Activated T-helper 9 cell treated with anti-CD3 and anti-CD28 coated beads, Interleukin-2, amount 50 U/mL, for 16 hours (primary cell): ENCODE data around the gene GPR15.

ENCODE experiments used
- DNase-seq: peaks from one replicate; pipeline ENCODE4 v3.0.0-alpha.2; 2020; ENCODE audit warnings: low read depth

The GPR15 gene

DNA sequence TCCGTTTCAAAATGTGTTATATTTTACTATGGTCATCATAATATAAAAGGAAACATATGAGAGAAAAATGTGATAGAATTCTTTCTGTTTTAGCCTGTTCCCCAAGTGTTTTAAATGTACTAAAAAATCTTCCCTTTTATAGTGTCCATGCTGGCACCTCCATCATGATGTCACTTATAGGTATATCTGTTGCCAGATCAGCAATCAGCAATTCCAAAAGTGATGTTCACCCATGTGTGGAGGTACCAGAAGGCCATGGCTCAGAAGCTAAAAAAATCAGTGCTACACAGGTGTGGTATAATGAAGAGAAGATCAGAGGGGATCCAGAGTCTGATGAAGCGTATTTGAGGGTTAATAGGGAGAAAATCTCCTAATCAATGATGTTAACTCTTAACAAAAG lies 1.1 kb upstream of the GPR15 start:
- DNase-seq: no peak

DNA sequence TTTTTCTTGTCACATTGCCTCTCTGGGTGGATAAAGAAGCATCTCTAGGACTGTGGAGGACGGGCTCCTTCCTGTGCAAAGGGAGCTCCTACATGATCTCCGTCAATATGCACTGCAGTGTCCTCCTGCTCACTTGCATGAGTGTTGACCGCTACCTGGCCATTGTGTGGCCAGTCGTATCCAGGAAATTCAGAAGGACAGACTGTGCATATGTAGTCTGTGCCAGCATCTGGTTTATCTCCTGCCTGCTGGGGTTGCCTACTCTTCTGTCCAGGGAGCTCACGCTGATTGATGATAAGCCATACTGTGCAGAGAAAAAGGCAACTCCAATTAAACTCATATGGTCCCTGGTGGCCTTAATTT lies 478 bp downstream of the GPR15 start:
- no peak for DNase-seq

DNA sequence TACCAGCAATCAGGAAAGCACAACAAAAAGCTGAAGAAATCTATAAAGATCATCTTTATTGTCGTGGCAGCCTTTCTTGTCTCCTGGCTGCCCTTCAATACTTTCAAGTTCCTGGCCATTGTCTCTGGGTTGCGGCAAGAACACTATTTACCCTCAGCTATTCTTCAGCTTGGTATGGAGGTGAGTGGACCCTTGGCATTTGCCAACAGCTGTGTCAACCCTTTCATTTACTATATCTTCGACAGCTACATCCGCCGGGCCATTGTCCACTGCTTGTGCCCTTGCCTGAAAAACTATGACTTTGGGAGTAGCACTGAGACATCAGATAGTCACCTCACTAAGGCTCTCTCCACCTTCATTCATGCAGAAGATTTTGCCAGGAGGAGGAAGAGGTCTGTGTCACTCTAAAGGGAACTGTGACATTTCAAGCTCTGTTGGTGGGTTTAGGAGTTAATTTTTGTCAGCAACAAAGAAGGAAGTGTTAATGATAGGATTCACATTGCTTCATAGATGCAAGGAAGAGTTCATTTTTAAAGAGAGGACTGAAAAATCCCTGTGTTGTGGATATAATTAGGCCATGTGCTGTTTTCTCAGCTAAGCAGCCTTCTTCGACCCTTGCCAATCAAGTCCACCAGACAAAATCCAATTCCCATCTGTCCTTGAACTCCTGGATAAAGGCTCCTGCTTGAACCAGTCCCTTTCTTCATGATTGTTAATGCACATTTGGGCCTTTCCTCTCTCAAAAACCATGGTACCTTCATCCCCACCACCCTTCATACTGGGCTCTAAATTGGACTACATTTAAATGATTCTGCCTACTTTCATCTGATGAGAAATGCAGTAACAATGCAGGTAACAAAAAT lies 1.2 kb downstream of the GPR15 start:
- no peak for DNase-seq

DNA sequence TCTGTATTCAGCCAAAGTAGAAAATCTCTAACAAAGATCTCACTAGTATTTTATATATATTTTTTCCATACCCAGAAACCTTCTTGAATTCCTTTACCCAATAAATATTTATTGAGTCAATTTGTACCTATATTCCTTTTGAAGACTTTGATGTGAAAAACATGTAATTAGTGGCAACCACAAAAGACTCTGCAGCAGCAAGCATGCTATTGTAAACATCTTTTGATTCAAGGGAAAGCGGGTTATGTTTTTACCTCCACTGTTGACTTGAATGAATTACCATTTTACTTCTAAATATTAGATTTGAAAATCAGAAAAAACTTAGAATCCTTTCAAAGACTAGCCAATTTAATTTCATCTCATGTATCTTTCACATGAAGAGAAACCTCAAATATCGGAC lies 2.4 kb downstream of the GPR15 start:
- DNase-seq: no peak

DNA sequence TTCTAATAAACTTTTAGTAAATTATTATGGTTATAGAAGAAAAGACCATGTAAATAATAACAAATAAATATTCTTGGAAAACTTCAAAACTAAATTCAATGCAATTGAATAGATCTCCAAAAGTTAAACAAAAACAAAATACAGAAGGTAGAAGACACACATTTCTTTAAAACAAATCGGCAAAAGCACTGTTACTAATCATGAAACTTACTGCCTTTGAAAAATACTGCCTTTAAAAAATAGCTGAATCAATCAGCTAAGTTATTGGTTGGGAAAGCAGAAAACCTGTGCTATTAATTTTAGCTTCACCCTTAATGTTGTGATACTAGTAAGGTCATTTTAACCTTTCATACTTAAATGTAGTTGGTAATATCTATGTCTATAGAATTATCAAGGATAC lies 3.0 kb downstream of the GPR15 start:
- no peak for DNase-seq

DNA sequence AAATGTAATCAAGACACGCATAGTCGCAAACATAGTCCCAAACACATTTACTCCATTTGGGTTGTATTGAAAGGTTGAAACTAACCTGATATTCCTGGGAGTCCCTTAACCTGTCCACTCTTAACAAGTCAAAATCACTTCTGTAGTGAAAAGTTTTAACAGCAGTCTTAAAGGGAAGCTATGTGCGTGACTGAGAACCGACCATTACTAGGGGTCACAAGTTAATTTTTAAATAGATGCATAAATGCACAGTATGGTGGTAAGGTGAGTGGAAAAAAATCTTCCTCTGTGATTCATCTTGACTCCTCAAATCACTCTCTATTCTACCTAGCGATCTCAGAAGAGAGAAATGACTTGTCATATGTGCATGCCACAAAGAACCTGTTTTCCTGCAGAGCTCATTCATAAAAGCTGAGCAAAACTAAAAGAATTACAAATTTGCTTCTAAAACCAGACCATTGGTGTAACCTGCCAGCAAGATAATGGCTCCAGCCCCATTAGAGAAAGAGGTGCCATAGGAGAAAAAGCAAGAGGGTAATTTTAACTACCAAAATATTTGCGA lies 4.8 kb downstream of the GPR15 start:
- no peak for DNase-seq

DNA sequence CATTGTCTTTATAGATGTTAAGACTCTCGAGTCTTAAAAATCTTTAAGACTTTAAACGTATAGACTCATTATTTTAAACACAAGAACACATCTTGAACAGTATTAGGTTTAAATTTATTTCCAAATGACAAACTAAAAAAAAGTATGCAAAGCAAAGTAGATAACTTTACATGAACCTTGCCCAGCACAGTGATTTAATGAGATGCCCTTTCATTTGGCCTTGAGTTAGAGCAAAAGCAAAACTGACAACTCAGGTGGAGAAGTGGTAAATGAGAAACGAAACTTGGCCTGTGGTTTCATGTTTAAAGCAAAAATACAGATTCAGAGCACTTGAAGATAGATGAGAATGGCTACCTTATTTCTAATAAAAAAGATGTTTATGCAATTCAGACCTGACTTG lies 8.6 kb downstream of the GPR15 start:
- DNase-seq: no peak

DNA sequence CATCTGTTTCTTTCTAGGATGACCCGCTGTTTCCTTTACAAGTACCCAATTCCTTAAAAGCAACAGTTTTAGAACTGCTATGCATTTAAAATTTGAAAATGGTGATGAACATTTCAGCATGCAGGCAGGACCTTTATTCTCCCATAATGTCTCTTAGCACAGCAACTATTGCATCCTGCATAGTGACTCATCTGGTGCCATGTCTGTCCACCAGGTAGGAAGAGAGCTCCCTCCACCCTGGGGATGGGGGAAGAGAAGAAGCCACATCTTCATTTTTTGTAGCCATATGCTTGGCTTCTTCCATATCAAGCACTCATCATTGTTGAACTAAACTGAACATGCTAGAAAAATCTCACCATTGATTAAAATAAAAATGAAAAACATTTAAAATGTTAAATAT lies 9.9 kb downstream of the GPR15 start:
- no peak for DNase-seq

DNA sequence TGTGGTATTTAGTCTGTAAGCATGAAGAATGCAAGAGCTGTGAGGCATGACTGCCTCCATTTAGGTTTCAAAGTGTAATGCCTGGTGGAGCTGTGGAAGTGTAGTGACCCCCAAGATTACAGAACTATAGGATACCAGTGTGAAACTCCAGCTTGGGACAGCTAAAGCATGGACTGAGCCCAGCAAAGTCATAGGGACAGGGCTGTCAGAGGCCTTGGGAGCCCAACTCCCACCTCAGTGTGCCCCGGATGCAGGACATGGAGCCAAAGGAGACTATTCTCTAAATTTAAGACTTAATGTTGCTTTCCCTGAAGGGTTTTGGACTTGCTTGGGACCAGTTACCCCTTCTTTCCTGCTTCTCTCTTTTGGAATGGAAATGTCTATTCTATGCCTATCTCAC lies 10.8 kb downstream of the GPR15 start:
- DNase-seq: no peak

DNA sequence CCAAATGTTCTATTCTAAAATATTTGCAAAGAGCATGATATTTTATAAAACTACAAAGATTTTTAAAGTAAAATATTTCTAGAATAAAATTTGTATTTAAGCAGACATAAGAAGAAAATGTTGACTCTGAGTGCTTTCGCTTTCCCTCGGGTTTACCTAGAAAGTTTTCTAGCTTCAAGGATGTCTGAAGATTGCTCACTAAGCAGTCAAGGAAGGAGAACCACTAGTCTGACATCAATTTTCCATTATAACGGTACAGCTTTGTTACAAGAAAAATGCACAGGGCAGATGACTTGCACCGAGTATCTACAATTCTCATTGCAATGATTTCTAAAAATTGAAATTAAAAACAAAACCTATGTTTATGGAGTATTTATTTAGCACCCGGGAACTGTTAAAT lies 14.2 kb downstream of the GPR15 start:
- no peak for DNase-seq

DNA sequence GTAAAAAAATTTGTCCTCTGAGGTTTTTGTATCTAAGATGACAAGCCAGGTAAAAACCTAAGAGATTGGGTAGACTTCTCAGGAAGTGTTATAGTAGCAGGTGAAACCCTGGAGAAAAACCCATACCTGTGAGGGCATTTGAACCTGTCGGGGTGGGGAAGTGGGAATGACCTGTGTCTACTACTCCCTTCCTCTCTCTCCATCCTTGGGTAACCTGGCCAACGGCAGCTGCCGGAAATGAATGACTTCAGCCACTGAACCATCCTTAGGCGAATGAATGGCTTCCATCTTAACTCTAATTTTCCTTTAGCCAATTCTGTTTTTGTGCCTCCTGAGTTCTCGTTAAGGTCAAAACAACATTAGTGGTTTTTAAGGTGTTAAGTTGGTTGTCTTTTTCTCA lies 16.8 kb downstream of the GPR15 start:
- no peak for DNase-seq

DNA sequence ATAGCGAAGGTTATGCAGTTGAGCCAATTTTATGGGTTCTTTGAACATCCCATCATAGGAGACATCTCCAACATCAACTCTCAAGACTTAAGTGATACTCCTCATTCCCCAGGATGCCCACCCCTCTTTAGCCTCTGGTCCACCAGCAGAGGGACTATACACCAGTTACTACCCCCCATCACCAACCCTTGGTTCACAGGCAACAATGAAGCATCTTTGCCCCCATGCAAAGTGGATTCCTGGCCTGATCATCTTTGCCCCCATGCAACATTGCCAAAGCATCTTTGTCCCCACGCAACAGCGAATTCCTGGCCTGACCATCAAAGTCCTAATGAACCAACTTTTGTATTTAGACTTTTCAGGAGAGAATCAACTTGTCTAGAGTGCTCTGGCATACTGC lies 19.1 kb downstream of the GPR15 start:
- no peak for DNase-seq

DNA sequence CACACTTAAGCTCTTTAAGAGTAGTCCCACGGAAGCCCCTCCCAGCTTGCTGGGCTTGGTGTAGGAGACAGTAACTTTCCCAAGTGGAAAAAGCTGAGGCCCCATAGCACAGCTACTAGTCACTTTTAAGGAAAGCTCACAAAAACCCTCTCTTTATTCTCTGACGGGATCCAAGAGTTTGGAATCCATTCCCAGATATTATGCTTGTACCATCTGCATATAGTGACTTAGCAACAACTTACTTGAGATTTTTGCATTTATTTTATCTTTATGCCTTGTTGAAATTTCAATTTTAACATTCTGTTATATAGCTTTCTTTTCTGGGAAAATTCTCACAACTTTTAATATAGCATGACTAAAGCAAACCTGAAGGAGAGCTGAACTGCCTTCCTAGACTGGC lies 19.5 kb downstream of the GPR15 start:
- no peak for DNase-seq

DNA sequence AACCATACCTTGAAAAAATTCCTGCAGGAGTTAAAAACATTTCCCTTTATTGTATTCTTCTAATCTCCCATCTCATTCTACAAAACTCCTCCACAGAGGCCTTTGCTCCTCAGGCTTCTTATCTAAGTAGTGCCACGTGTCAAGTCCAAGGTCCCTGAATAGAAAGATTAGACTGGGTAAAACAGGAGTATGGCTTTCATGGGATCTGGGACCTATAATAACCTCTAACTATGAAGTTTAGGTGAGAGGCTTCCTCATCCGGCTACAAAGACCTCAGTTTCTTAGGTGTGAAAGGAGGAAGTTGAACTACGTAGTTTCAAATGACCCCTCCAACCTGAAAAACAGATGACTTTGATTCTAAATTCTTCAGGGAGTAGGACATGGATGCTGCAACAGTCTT lies 20.0 kb downstream of the GPR15 start:
- DNase-seq: no peak

DNA sequence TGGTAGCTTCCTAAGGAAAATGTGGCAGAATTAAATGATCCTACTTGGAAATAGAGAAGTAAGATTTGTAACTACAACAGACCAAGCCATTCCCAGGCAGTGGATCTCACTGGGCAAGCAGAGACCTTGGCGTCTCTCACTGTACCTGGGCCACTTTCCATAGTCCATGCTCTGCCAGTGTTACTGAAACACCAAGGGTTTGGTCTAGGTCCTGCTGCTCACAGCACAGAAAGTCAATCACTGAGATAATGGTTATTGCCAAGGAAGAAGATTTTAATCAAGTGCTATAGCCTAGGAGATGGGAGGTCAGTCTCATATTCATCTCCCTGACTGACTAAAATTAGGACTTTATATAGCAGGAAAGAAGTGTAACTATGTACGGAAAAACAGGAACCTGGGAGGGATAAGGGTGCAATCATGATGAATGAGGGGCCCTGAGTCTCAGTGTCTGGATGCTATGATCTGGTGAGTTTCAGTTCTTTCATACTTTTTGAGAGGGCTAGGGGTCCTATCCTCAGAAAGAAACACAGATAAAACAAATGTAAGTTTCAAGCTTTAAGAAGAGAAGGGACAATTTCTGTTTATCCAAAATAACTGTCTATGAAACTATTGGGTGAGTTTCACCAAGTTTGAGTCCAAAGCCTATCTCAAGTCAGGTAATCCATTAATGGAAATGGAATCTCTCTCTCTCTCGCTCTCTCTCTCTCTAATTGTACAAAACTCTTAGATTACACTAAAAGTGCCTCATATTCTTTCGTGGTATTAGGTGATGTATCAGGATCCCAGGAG lies 20.6 kb downstream of the GPR15 start:
- no peak for DNase-seq

DNA sequence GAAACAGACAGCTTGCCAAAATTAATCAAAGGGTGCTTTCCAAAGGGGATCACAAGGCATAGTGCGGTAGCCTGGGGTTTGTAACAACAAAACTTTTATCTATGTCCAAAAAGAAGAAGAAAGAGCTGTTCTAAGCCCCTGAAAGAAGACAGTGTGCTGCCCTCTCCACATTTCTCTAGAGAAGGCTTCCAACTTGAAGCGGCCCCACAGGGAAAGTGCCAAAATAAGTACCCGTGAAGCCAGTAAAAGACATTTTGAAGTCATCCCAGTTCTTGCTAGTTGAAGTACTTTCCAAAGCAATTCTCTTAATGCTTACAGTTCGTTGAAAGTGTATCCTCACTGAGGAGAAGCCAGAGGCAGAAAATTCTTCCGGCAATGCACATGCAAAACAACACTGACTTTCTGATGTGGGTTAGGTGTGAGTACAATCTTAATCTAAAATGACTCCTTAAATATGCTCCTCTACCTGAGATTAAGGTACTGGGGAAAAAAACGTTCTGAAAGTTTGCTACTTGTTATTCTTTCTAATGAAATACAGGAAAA lies 21.3 kb downstream of the GPR15 start:
- DNase-seq: no peak

DNA sequence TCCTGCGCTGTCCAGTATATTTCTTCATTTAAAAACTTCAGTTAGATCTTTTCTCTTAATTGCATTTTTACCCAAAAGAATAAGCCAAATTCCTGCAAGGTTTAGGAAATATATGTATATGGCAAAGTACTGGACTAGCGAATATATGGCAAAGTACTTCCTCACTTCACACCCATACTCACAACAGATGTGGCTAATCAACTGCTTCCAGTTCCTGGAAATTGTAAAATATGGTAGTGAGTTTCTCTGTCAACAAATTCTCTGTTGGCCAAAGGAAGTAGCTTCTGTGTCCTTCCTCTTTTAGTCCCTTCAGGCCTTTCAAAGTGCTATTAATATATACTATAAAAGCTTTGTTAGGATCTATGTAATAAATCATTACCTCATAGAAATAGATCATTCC lies 22.0 kb downstream of the GPR15 start:
- DNase-seq: no peak

DNA sequence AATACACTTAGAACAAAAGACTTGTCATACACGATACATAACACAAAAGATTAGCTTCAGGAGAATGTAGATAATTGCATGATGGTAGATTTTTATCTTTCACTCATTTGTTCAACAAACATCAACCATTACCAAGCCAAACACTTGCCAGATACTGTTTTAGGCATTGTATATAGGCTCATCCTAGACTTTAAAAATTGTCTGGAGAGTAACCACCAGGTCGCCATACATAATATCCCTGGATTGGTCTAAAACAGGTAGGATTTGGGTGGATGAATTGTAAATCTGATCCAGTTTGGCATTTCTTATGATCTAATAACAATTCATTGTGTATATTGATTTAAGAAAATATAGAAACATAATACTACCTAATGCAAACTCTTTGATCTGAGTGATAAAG lies 22.8 kb downstream of the GPR15 start:
- DNase-seq: no peak

DNA sequence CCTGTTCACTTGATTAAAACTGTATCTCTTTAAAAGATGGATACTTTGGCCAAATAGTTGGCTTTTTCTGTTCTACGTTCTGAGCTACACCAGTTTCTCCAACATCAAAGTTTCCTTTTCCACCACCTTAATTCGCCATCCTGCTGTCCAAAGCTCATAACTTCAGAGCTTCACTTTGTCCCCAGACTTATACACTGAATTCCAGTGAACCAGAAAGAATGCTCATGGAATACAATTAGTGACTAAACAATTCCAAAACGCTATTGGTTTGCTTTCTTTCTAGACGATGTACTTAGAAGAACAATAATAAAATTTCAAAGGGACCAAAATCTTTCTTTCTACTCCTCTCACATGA lies 23.2 kb downstream of the GPR15 start:
- no peak for DNase-seq

DNA sequence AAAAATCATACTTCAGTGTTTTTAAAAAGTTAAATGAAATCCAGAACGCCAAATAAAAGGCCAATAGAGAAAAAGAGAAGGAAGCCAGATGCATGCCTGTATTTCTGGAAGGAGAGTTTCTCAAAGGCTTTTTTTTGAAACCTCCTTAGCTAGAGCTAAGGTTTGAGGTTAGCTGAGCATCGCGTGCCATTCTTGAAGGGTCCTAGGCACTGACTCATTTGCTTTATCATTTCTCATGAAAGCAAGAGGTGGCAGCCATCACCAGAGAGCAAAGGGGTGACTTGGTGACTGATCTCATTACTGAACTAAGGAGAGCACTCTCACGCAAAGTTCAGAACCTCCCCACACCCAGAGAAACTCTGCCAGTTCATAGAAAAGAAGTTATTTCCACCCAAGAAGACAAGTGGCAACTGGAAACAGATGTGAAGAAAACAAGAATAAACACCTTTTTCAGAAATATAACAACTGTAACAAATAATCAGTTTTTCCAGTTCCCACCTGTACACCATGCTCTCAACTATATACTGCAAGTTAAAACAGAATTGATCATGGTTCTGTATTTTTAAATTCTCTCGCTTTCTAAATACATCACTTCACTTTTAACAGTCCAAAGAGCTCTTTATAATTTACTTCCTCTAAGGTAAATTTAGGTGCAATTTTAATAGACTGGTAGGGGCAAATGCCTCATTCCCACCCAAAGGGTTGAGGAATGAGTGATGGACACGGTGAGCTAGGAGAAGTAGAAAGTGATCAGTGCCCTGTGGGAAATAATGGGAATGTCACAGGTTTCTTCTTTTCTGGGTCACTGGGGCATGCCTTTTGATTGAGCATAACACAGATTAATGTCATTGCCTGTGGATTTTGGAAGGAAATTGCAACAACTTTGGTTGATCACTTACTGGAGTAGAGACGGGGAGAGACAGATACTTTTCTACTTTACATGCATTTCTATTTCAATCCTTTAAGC lies 24.7 kb downstream of the GPR15 start:
- DNase-seq: peak; percentile 60

DNA sequence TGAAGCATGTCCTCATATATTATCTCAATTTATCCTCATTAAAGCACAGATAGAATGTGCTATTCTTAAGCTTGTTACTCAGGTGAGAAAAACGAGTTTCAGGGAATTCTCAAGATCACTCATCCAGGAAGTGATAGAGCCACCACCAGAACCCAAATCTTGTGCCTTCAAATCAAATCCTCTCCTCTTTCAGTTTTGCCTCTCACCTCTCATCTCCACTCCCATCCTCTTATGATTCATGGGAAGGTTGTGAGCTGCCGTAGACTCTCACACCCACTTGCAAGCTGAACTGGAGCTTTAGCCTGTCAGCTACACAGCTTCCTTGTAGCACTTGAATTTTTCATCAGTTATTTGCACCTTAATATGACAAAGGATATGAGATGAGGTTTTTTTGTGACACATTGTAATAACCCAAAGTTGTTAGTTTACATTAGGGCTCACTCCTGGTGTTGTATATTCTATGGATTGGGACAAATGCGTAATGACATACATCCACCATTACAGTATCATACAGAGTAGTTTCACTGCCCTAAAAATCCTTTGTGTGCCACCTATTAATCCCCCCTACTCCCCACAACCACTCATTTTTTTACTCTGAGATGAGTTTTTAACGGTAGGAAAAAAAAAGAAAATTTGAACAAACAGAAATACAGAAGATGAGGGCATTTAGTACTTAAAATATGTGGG lies 25.7 kb downstream of the GPR15 start:
- peak; percentile 39 for DNase-seq
